Breast epithelium (tissue), 4 donors: ENCODE measurements around the gene C11orf97. TPM values are rescaled to one million over a fixed set of nuclear protein-coding genes. Genes with fewer than 3 reads are reported as not detected.

Source experiments
- DNase-seq, 2 donors: peaks; one replicate each; pipeline ENCODE4 v3.0.0-alpha.2; 2019; ENCODE audit warnings: low spot score in 2 of 2
- H3K27ac ChIP-seq, 2 donors: fragments of 200-600 bp; sonication (generic) in 1 of 2; one replicate each; pipeline ENCODE4 v1.5.1; 2016 to 2019; ENCODE audit warnings: mild to moderate bottlenecking in 1 of 2
- H3K27me3 ChIP-seq, 2 donors: fragments of 200-600 bp; sonication (generic) in 1 of 2; one replicate each; pipeline versions ENCODE4 v1.5.1 to v1.6.0; 2017 to 2019; ENCODE audit warnings: control low read depth in 1 of 2, mild to moderate bottlenecking in 1 of 2
- H3K36me3 ChIP-seq: fragments of 200-600 bp; one replicate; pipeline ENCODE4 v1.5.1; 2019
- H3K4me1 ChIP-seq, 2 donors: fragments of 200-600 bp; sonication (generic); one replicate each; pipeline ENCODE4 v1.5.1; 2016 to 2019; ENCODE audit warnings: control low read depth in 1 of 2
- H3K4me3 ChIP-seq, 3 donors: fragments of 200-600 bp; sonication (generic); 1 replicate in 2 of 3; 2 replicates in 1 of 3; pipeline ENCODE4 v1.5.1; 2016 to 2019; ENCODE audit warnings: mild to moderate bottlenecking in 3 of 3, moderate library complexity in 2 of 3
- H3K9me3 ChIP-seq, 2 donors: fragments of 200-600 bp; sonication (generic) in 1 of 2; one replicate each; pipeline ENCODE4 v1.5.1; 2016 to 2019; ENCODE audit warnings: control low read depth in 1 of 2
- POLR2A ChIP-seq: fragments of 450-650 bp; IDR thresholded peaks from one replicate; pipeline ENCODE4 v1.6.1; 2016; ENCODE audit warnings: antibody characterized with exemption, mild to moderate bottlenecking, moderate library complexity
- POLR2AphosphoS5 ChIP-seq, 3 donors: sonication (generic); formaldehyde crosslinking; IDR thresholded peaks; one replicate each; pipeline ENCODE4 v1.6.1; 2017; ENCODE audit warnings: antibody characterized with exemption in 3 of 3
- intact Hi-C: fragments of 100-400 bp; cut with DNase I; formaldehyde crosslinking; loops from one replicate; pipeline ENCODE4 v1.15.1; 2023; ENCODE audit warnings: low total_unique reads
- total RNA-seq, 3 donors: library from RNA; depleted of rRNA; stranded (reverse); fragments of >200 nt; gene quantifications; one replicate each; pipeline ENCODE4 v1.1.0, GENCODE V29; 2016
- TF ChIP-seq, protein P1 (sequence below), 3 donors: fragments of 450-650 bp; IDR thresholded peaks; one replicate each; pipeline ENCODE4 v1.5.1; 2016 to 2017; ENCODE audit warnings: antibody characterized with exemption in 3 of 3, mild to moderate bottlenecking in 3 of 3, moderate library complexity in 3 of 3

The C11orf97 gene
- total RNA-seq, 3 donors from 2014 or later = not detected

DNA sequence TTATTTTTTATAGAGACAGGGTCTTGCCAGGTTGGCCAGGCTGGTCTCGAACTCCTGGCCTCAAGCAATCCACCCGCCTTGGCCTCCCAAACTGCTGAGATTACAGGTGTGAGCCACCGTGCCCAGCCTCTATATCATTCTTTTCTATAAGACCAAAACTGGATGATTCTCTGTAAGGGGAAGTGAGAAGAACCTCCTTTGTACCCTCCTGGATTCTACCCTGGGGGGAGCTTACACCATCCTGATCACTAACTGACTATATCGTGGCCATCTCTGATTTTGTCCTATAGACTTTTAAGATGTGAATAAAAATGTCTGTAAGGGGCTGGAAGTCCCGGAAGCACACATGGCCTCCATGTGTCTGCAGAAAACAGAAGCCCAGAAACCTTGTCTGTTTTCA, 64.0 kb downstream of the C11orf97 start:
- Histone ChIP-seq H3K36me3 (no peaks in the 10 kb centered on the region), H3K27ac (no peak overlapping the region), H3K4me3 (no peak overlapping the region), H3K4me1 (no peaks in the 10 kb centered on the region), H3K9me3 (no peaks in the 10 kb centered on the region), H3K27me3 (no peaks in the 10 kb centered on the region)
- intact Hi-C loops = no loop called here
- DNase-seq = no peak
- no peak for TF ChIP-seq POLR2AphosphoS5 (IDR thresholded peaks at IDR 0.05)
- TF ChIP-seq, protein P1, sequence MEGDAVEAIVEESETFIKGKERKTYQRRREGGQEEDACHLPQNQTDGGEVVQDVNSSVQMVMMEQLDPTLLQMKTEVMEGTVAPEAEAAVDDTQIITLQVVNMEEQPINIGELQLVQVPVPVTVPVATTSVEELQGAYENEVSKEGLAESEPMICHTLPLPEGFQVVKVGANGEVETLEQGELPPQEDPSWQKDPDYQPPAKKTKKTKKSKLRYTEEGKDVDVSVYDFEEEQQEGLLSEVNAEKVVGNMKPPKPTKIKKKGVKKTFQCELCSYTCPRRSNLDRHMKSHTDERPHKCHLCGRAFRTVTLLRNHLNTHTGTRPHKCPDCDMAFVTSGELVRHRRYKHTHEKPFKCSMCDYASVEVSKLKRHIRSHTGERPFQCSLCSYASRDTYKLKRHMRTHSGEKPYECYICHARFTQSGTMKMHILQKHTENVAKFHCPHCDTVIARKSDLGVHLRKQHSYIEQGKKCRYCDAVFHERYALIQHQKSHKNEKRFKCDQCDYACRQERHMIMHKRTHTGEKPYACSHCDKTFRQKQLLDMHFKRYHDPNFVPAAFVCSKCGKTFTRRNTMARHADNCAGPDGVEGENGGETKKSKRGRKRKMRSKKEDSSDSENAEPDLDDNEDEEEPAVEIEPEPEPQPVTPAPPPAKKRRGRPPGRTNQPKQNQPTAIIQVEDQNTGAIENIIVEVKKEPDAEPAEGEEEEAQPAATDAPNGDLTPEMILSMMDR (IDR thresholded peaks at IDR 0.05) = no peak
- TF ChIP-seq POLR2A = no peak

DNA sequence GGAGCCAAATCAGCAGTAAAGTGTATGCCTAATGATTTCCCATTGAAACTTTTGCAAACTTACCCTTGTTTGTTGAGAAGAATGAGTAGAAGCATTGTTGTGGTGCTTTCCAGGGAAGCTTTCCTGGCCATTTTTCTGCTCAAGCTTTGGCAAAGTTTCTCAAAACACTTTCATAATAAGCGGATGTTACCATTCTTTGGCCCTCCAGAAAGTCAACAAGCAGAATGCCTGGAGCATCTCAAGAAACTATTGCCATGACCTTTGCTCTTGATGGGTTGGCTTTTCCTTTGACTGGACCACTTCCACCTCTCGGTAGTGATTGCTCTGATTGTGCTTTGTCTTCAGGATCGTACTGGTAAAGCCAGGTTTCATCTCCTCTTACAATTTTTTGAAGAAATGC, 65.6 kb downstream of the C11orf97 start:
- H3K9me3 ChIP-seq = no peaks in the 10 kb centered on the region
- H3K27me3 ChIP-seq = no peaks in the 10 kb centered on the region
- no peak overlapping the region for H3K4me3 ChIP-seq
- no peak for DNase-seq
- no peak for TF ChIP-seq POLR2AphosphoS5 (IDR thresholded peaks at IDR 0.05)
- no peak overlapping the region for H3K27ac ChIP-seq
- intact Hi-C loops = no loop called here
- no peaks in the 10 kb centered on the region for H3K4me1 ChIP-seq
- no peaks in the 10 kb centered on the region for H3K36me3 ChIP-seq

Other genes starting within 250 kb of the C11orf97 start
- not detected for gene IZUMO1R, start 207.9 kb upstream of the C11orf97 start, total RNA-seq
- gene GPR83, start 111.0 kb upstream of the C11orf97 start, total RNA-seq = 1 to 10 TPM in 1 of 3 donors, under 1 TPM in 1, not detected in 1; 0.15 to 3.3 TPM
- gene MRE11, start 18.6 kb upstream of the C11orf97 start, total RNA-seq = 10 to 100 TPM; 18.1 to 33.1 (median 22.3) TPM
- 10 to 100 TPM; 18.4 to 23.6 (median 21.3) TPM for gene ANKRD49, start 18.5 kb upstream of the C11orf97 start, total RNA-seq
- 1 to 10 TPM; 3.9 to 9.4 (median 5.3) TPM for gene FUT4, start 31.5 kb downstream of the C11orf97 start, total RNA-seq
- 1 to 10 TPM; 4.8 to 6.7 (median 5.6) TPM for gene PIWIL4, start 54.9 kb downstream of the C11orf97 start, total RNA-seq